ENCODE data around the gene KRTAP9-3.
"Not testable (repeated sequence)": the region's sequence is repeated elsewhere in the genome, so short reads cannot be mapped to it uniquely, and the experiment has no call there.

The KRTAP9-3 gene

GRCh38 chr17:41251261-41251660, 19.0 kb downstream of the KRTAP9-3 start:
- no peak for DNase-seq

GRCh38 chr17:41254861-41255260, 22.6 kb downstream of the KRTAP9-3 start:
- DNase-seq, result no peak

- DNase-seq, result not testable (repeated sequence)
These were observed 23.4 kb downstream of the KRTAP9-3 start, which contains the start of gene KRTAP9-9 for GRCh38 chr17:41255381-41256290. KRTAP9-9 (plus strand) TSS chr17:41255384.

GRCh38 chr17:41256291-41256685, 24.0 kb downstream of the KRTAP9-3 start:
- no peak for DNase-seq

GRCh38 chr17:41258406-41258805, 26.2 kb downstream of the KRTAP9-3 start:
- DNase-seq, result no peak

GRCh38 chr17:41263212-41263611, 31.0 kb downstream of the KRTAP9-3 start:
- DNase-seq, result no peak

GRCh38 chr17:41264599-41264998, 32.4 kb downstream of the KRTAP9-3 start:
- no peak for DNase-seq

- no peak for DNase-seq
These were observed 32.8 kb downstream of the KRTAP9-3 start, which contains the start of gene KRTAP9-6 for GRCh38 chr17:41265078-41265477. KRTAP9-6 (plus strand) TSS chr17:41265378; CDS start chr17:41265378, 0 bp downstream.

GRCh38 chr17:41267711-41268110, 35.5 kb downstream of the KRTAP9-3 start:
- no peak for DNase-seq

- not testable (repeated sequence) for DNase-seq
These were observed 39.1 kb downstream of the KRTAP9-3 start for GRCh38 chr17:41271323-41271722.

- DNase-seq, result no peak
These were observed 39.6 kb downstream of the KRTAP9-3 start for GRCh38 chr17:41271858-41272257.

- not testable (repeated sequence) for DNase-seq
These were observed 43.5 kb downstream of the KRTAP9-3 start, which contains the start of gene KRTAP9-7 for GRCh38 chr17:41275648-41276190. KRTAP9-7 (plus strand) TSS chr17:41275698; CDS start chr17:41275698, 0 bp downstream.

GRCh38 chr17:41278176-41278955, 46.1 kb downstream of the KRTAP9-3 start:
- no peak for DNase-seq
